ENCODE results near the gene PILRA. TPM values are rescaled to one million over a fixed set of nuclear protein-coding genes. Genes with fewer than 3 reads are reported as not detected.
"Not testable (repeated sequence)": the region's sequence is repeated elsewhere in the genome, so short reads cannot be mapped to it uniquely, and the experiment has no call there.

Gene PILRA
- total and polyA plus RNA-seq, 8 donors = 5.0 to 52.3 (median 6.4) TPM

DNA sequence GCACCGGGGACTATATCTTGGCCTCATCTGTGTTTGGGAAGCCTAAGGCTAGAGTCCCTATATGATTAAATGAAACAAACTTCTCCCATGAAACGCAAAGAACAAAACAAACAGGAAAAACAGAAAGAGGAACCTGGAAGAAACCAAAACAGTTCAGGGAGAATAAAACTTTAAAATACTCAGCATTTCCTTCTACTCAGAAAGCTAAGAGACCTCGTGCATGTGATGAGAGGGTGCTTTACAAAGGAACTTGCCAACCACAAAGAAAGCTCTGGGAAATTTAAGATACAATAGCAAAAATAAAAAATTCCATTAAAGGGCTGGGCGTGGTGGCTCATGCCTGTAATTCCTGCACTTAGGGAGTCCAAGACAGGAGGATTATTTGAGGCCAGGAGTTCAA lies 6.9 kb downstream of the PILRA start:
- Histone ChIP-seq H3K4me3 (no peak overlapping the region), H3K27me3 (peaks cover 0 to 7% of the 10 kb centered on the region in 2 donors), H3K36me3 (peaks cover 0 to 9% of the 10 kb centered on the region in 2 donors), H3K27ac (peak overlapping the region; percentile 61 to 87), H3K4me1 (peaks cover 0 to 65% of the 10 kb centered on the region in 2 donors), H3K9me3 (no peaks in the 10 kb centered on the region)
- TF ChIP-seq, protein P1, sequence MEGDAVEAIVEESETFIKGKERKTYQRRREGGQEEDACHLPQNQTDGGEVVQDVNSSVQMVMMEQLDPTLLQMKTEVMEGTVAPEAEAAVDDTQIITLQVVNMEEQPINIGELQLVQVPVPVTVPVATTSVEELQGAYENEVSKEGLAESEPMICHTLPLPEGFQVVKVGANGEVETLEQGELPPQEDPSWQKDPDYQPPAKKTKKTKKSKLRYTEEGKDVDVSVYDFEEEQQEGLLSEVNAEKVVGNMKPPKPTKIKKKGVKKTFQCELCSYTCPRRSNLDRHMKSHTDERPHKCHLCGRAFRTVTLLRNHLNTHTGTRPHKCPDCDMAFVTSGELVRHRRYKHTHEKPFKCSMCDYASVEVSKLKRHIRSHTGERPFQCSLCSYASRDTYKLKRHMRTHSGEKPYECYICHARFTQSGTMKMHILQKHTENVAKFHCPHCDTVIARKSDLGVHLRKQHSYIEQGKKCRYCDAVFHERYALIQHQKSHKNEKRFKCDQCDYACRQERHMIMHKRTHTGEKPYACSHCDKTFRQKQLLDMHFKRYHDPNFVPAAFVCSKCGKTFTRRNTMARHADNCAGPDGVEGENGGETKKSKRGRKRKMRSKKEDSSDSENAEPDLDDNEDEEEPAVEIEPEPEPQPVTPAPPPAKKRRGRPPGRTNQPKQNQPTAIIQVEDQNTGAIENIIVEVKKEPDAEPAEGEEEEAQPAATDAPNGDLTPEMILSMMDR (IDR thresholded peaks at IDR 0.05) = no peak
- intact Hi-C loops (cut with DNase I) = no loop called here
- DNase-seq (no peak), ATAC-seq (peak; percentile 57)

DNA sequence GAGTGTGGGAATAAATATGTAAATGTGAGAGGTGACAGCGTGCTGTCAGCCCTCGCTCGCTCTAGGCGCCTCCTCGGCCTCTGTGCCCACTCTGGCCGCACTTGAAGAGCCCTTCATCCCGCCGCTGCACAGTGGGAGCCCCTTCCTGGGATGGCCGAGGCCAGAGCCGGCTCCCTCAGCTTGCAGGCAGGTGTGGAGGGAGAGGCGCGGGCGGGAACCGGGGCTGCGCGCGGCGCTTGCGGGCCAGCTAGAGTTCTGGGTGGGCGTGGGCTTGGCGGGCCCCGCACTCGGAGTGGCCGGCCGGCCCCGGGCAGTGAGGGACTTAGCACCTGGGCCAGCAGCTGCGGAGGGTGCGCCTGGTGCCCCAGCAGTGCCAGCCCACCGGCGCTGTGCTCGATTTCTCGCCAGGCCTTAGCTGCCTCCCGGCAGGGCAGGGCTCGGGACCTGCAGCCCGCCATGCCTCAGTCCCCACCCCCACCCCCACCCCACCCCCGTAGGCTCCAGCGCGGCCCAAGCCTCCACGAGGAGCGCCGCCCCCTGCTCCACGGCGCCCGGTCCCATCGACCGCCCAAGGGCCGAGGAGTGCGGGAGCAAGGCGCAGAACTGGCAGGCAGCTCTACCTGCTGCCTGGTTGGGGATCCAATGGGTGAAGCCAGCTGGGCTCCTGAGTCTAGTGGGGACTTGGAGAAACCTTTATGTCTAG lies 8.4 kb downstream of the PILRA start:
- H3K9me3 ChIP-seq; ATAC-seq; H3K27ac ChIP-seq; H3K36me3 ChIP-seq; DNase-seq; H3K27me3 ChIP-seq; intact Hi-C loops (cut with DNase I); H3K4me3 ChIP-seq: not testable (repeated sequence)
- H3K4me1 ChIP-seq = peaks cover 0 to 55% of the 10 kb centered on the region in 2 donors

DNA sequence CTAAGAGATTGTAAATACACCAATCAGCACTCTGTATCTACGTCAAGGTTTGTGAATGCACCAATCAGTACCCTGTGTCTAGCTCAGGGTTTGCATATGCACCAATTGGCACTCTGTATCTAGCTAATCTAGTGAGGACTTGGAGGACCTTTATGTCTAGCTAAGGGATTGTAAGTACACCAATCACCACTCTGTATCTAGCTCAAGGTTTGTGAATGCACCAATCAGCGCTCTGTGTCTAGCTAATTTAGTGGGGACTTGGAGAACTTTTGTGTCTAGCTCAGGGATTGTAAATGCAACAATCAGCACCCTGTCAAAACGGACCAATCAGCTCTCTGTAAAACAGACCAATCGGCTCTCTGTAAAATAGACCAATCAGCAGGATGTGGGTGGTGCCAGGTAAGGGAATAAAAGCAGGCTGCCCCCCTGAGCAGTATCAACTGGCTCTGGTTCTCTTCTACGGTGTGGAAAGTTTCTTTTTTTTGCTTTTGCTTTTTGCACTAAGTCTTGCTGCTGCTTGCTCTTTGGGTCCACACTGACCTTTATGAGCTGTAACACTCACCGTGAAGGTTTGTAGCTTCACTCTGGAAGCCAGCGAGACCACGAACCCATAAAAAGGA lies 9.1 kb downstream of the PILRA start:
- intact Hi-C loops (cut with DNase I); H3K36me3 ChIP-seq; DNase-seq; ATAC-seq; H3K27me3 ChIP-seq; H3K4me3 ChIP-seq; H3K9me3 ChIP-seq: not testable (repeated sequence)
- peaks cover 0 to 50% of the 10 kb centered on the region in 2 donors for H3K4me1 ChIP-seq
- peak overlapping the region in 1 of 2 donors; percentile 25 for H3K27ac ChIP-seq

DNA sequence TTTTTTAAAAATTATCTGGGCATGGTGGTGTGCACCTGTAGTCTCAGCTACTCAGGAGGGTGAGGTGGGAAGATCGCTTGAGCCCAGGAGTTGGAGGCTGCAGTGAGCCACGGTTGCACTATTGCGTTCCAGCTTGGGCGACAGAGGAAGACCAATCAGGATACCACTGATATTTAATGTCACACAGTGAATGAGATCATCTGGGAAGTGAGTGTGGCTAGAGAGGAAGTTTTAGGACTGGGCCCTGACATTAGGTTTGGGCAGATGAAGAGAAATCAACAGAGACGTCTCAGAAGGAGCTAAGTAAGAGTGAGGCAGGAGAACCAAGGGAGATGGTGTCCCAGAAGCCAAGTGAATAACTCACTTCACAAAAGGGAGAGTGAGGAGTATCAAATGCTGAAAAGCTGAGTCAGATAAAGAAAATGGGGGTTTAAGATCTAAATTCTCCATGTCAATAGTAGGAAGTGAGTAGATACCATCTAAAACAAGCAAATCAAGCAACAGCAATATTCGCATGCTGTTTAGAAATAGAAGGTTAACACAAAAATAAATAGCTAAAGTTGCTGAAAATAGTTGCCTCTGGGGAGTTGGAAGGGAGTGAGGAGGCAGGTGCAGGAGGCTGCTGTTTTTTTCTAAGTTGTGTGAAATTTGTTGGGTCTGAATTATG lies 11.5 kb downstream of the PILRA start:
- TF ChIP-seq, protein P1 (IDR thresholded peaks at IDR 0.05) = no peak
- H3K4me1 ChIP-seq = peaks cover 0 to 28% of the 10 kb centered on the region in 2 donors
- intact Hi-C loops (cut with DNase I) = no loop called here
- H3K9me3 ChIP-seq = no peaks in the 10 kb centered on the region
- H3K36me3 ChIP-seq = peaks cover 0 to under 1% of the 10 kb centered on the region in 2 donors
- no peak overlapping the region for H3K27ac ChIP-seq
- peak; percentile 36 for ATAC-seq
- peaks cover 0 to 10% of the 10 kb centered on the region in 2 donors for H3K27me3 ChIP-seq
- no peak for DNase-seq
- H3K4me3 ChIP-seq = no peak overlapping the region

DNA sequence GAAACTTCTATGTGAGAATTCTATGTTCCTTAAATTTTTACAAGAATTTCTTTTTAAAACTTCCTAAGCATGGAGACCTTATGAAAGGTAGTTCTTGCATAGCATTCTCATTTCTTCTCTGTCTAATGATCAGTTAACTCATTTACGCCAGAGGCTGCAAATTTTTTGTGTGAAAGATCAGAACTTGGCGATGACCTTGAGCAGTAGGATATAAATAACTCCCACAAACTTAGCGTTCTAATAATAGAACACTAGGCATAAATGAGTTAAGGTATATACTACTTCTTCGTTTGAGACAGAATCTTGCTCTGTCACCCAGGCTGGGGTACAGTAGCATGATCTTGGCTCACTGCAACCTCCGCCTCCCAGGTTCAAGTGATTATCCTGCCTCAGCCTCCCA lies 13.7 kb downstream of the PILRA start:
- peaks cover 0 to 10% of the 10 kb centered on the region in 2 donors for H3K27me3 ChIP-seq
- TF ChIP-seq, protein P1 (IDR thresholded peaks at IDR 0.05) = no peak
- no peaks in the 10 kb centered on the region for H3K9me3 ChIP-seq
- H3K36me3 ChIP-seq = peaks cover 0 to 7% of the 10 kb centered on the region in 2 donors
- H3K27ac ChIP-seq = no peak overlapping the region
- DNase-seq (no peak), ATAC-seq (no peak)
- peaks cover 0 to 8% of the 10 kb centered on the region in 2 donors for H3K4me1 ChIP-seq
- intact Hi-C loops (cut with DNase I) = no loop called here
- H3K4me3 ChIP-seq = no peak overlapping the region

DNA sequence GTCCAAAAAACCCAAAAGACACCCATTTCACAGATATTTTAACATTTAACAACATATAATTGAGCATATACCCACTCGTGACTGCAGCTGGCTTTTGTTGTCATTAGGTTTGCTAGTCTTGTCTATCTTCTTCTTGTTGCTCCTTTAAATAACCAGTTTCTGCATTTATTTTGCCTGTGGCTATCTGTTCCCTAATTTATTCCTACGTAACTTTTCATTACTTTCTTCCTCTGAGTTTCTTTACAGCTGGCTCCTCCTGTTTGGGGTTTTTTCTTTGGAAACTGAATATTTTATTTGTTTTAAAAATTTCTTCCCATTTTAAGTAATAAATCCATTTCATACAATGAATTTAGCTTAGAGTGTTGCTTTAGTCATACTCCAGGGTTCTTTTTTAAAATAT lies 14.4 kb downstream of the PILRA start:
- Histone ChIP-seq H3K36me3 (peaks cover 0 to 7% of the 10 kb centered on the region in 2 donors), H3K4me3 (no peak overlapping the region), H3K4me1 (peaks cover 0 to 8% of the 10 kb centered on the region in 2 donors), H3K27ac (no peak overlapping the region), H3K27me3 (peaks cover 0 to 10% of the 10 kb centered on the region in 2 donors), H3K9me3 (no peaks in the 10 kb centered on the region)
- intact Hi-C loops (cut with DNase I) = no loop called here
- TF ChIP-seq, protein P1 (IDR thresholded peaks at IDR 0.05) = no peak
- ATAC-seq = no peak
- DNase-seq = no peak
